Endometrial microvascular endothelial cells (primary cell): Measurements from ENCODE around the gene ARNT2. TPM values are rescaled to one million over a fixed set of nuclear protein-coding genes. Genes with fewer than 3 reads are reported as not detected.

ENCODE experiments used
- in situ Hi-C: cut with HindIII; loops from 2 replicates; pipeline ENCODE4 v1.10.0; 2017; ENCODE audit warnings: low sequenced_read_pairs, low pct_unique_long_range_greater_than_20kb; ENCODE audit errors: inconsistent ontology term
- total RNA-seq: library from RNA; depleted of rRNA; stranded (reverse); fragments of >200 nt; gene quantifications from one replicate; pipeline ENCODE4 v1.2.3, GENCODE V29; 2015; ENCODE audit errors: inconsistent ontology term

Gene ARNT2
- total RNA-seq, 1 donor from 2014 or later, result not detected

DNA sequence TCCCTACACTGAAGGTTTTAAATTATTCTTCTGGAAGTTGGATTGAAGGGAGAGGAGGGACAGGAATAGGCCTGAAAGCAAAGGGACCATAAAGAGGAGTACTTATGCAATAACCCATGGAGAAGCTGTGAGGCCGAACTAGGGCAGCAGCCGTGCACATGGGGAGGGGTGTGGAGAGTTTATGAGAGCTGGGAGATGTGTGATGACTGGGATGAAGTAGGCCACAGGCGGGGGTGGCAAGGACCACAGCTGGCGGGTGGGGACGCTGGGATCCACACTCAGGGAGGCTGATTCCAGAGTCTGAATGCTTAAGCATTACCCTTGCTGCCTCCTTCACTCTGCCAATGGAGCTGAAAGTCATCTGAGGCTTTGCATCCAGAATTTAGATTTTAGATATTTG, 123.8 kb downstream of the ARNT2 start:
- in situ Hi-C loops, result no loop called here

DNA sequence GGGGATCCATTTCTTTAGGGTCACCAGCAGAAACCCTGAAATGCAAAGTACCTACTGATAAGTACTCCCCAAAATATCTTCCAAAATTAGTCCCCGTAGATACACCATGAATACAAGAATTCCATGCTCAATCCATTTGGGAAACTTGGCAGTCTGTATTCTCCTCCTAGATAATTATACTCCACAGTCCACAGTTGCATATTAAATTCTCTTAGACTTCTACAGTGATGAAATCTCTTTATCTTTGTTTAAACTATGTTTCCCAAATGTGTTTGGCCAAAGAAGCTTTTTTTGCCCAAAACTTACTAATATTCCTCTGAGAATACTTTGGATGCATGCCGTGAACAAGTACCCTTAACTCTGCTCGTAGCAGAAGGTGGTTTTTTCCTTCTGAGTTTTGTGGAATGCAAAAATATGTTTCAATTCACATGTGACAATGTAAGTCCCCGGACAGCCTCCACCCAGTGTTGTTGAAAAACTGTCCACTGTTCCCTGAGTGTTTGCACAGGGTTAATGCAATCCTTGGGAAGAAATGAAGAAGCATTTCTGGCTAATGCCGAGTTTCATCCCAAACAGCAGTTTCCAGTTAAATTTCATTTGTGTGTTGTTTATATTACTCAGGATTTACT, 126.7 kb downstream of the ARNT2 start:
- in situ Hi-C loops, result no loop called here

DNA sequence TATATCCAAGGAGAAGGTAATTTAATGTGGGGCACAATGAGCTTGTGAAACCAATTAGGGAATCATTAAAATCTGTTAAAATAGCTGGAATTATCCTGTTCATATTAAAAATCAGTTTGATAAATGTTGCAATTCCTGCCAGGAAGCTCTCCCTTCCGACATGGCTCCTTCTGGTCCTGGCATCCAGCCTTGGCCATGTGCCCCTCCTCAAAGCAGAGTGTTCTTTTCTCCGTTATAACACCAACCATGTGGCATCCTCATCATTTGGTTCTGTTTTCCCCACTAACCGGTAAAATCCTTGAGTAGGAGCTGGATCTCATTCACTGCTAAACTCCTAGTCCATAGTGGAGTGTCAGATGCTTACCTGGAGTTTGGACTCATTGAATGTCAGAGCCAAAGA, 127.2 kb downstream of the ARNT2 start:
- in situ Hi-C loops, result no loop called here

DNA sequence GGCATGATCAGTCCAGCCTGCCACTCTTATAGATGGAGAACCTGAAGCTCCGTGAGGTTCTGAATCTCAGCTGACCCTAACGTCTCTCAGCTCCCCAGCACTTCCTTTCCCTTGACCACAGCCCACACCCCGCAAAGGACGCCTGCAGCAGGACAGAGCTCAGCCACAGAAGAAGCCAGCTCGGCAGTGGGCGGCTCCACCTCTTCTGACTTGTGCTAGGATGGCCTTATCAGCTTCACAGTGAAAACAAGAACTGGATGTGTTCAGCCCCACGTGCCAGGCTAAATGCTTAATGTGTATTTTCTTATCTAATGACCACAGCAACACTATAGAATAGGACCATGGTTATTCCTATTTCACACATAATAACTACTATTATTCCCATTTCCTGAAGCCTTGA, 127.6 kb downstream of the ARNT2 start:
- in situ Hi-C loops, result no loop called here

DNA sequence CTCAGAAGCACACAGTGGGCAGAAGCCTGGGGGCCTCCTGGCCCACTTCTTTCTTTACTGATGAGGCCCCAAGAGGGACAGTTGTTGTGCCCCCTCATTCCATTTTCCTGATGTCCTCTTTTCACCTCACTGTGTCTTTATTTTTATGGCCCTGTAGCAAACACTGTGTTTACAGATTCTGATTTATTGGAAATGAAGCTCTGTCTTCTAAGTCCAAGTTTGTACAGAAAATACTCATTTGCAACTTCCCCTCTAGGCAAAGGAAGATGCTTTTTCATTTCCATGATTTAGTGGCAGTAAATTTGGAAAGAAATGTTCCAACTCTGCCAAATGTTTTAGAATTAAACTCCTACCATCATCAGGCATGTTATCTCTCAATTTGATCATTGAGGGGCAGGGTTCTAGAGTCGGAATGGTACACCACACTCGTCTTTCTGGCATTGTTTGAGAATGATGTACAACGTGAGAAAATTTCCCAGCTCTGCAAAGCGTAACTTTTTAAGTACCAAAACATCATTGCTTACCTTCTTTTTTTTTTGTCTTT, 129.7 kb downstream of the ARNT2 start:
- in situ Hi-C loops, result no loop called here

DNA sequence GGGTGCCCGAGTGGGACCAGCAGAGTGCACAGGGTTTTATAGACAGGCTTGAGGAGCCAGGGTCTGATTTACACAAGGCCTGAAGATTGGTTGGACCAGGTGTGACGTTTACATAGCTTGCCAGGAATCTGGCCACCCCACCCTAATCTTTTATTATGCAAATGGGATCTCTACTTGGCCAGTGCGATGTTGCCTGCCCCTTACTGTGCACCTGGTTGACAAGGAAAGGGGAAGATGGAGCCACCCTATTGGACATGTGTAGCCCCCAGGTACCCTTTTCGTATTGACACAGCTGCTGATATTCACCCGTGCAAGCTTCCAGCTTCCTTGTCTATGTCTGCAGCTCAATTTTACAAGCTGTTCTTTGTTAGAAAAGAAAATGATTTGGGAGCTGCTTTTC, 132.0 kb downstream of the ARNT2 start:
- in situ Hi-C loops, result no loop called here

DNA sequence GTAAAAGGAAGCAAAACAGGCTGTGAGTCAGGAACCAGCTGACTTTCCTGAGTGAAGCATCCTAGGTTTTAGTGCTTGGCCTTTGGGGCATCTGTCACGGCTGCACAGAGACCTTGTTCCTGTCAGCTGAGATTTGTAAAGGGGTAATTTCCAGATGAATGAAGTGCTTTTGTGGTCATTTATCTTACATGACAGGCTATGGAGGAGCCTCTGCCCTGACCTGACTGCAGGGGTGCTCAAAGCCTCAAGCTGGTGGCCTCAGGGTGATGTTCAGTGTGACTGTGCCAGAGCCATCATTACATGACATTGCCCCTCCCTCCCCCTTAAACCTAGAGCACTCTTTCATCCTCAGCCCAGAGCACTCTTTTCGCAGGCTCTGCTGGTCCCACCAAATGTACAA, 132.5 kb downstream of the ARNT2 start:
- in situ Hi-C loops, result no loop called here

DNA sequence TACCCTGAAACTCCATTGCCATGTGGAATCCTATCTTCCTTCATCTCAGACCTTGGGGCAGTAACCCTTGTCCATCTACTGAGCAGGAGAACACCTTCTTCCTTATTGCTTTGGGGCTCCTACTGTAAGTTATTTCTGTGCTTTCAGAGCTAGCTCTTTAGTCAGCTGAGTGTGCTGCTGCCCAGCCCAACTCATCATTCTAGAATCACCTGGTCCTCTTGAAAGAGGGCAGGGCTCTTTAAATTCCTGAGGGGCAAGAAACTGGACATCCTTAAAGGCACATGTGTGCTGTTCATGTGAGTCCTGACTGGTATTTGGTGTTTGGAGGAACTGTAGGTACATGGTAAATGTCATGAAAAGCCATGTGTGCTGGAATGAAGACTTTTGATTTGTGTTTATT, 140.9 kb downstream of the ARNT2 start:
- in situ Hi-C loops, result no loop called here

DNA sequence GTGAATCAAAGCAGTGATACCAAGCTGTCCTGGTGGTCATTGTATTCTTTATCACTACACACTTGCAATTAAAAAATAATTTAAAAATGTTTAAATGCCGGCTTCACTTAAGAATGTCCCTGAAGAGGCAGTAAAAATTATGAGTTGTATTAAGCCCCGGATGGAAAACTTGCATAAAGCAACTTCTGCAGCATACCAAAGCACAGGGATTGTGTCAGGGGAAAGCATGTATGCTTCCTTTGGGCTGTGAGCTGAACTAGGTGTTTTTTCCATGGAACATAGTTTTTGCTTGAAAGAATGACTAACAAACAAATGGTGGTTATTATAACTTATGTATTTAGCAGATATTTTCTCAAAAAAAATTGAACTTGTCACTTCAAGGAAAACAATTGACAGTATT, 143.1 kb downstream of the ARNT2 start:
- in situ Hi-C loops, result no loop called here

DNA sequence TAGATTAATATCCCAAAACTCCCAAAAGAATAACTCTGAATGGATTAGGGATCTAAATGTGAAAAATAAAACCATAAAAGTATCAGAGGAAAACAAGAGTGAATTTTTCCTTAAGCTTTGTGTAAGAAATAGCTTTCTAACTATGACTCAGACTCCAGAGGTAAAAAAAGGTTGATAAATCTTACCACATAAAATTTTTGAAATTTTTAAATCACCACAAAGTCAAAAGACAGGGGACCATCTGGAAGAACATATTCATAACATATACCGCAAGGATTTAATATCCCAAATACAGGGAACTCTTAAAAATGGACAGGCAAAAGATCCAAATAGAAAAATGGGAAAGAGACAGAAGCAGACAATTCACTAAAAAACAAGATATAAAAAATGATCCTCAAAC, 145.0 kb downstream of the ARNT2 start:
- in situ Hi-C loops, result no loop called here

DNA sequence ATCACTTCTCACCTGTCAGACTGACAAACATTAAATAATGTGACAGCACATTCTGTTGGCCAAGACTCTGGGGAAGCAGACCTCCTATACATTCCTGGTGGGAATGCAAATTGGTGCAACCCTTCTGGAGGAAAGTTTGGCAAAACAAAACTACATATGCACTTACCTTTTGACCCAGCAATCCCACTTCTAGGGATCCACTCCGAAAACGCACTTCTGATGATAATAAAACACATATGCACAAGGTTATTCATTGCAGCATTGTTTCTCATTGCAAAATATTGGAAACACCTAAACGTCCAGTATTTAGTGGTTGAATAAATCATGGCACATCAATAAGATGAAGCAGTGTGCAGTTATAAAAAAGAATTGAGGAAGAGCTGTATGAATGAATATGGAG, 145.5 kb downstream of the ARNT2 start:
- in situ Hi-C loops, result no loop called here

DNA sequence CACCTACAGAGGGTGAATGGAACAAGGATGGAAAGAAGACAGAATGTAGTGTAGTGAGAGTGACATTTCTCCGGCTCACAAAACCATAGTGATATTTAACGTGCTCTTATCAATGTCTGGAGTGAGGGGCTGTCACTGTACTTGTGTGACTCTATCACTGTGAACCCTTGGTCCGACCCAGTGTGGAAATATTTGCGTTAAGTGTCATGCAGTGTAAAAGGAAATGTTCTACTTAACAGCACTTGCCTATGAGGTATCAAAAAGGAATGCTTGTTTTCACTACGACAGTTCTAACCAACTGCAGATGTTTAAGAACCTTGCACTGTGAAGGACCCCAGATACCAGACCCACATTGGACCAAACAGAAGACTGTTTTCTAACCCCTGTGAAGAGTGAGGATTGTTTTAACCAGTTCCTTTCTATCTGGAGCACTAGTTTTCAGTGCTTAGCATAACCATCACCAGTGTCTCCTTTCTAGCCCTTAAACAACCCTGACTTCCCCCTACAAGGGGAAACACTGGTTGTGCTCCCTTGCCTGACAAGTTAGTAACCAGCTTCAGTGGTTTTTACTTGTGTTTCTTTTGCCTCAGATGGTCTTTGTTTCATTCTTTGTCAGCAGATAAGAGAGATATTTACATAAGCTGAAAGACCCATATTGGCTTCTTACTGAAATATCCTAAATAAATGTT, 146.2 kb downstream of the ARNT2 start:
- in situ Hi-C loops, result no loop called here

DNA sequence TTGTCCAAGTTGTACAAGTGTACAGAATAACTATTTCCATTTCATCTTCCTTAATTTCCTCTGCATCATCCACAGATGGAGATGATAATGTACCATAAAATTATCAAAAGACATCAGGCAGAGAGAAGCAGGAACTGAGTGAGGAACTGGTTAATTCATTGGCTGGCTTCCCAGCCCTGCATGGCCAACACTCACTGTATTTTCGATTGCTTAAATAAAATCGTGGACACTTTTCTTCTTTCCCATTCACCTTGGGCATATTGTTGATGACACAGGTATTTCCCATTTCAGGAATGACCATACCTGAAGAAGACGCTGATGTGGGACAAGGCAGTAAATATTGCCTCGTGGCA, 146.7 kb downstream of the ARNT2 start:
- in situ Hi-C loops, result no loop called here

DNA sequence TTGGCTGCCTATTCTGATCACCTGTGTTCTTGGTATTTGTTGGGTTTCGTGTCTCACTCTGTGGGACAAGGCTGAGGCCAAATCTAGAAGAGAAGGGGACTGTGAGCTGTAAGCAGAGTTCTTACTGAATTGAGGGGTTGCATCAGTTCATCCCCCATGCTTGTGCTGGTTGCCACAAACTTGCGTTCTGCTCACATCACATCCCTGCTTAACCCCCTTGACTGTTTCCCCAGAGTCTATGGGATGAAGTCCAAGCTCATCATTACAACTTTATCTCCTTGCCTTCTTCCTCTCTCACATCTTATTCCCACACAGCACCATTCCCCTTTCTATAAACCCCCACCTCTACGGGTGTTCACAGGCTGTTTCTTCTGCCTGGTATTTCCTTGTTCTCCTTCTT, 147.2 kb downstream of the ARNT2 start:
- in situ Hi-C loops, result no loop called here

DNA sequence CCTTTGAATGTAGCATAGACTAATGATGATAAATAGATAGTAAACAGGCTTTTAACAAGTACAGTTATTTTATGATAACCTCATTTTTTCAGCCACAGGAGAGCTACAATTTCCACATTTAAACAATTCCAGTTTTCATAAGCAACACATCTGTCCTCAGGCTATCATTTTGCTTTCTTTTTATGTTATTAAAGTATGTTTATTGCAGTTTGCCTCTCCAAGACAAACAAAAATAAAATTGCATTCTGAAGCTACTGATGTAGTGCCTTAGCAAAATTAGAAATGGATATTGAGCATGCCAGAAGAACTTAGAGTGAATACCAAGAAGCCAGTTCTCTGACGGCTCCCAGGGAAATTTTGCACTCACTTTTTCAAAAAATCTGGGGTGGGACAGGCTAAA, 150.4 kb downstream of the ARNT2 start:
- in situ Hi-C loops, result no loop called here

DNA sequence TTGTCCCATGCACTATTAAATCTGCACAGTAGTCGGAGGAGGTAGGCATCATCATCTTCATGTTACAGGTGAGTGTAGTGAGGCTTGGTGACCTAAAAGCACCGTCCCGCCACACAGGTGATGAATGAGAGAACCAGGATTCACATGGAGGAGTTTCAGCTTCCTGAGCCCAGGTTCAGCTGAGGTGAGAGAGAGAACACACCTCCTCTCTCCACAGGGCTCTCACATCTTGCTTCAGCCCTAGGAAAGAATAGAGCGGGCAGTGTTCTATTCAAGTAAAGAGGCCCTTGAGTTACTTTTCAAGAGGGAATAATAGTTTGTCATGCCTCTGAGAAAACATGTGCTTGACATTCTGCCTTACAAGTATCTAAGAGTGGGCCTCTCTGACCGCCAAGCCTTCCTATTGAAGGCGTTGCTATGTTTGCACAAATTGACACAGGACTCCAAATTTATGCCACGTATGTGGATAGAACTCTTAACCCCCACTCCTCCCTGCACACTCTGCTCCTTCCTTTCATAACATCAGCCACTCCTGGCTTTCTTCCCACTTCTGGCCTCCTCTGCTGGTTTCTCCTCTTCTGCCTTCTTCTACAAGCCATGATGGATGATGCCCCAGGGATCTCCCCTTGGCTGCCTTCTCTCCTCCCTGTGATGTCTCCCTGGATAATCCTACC, 152.6 kb downstream of the ARNT2 start:
- in situ Hi-C loops, result no loop called here

DNA sequence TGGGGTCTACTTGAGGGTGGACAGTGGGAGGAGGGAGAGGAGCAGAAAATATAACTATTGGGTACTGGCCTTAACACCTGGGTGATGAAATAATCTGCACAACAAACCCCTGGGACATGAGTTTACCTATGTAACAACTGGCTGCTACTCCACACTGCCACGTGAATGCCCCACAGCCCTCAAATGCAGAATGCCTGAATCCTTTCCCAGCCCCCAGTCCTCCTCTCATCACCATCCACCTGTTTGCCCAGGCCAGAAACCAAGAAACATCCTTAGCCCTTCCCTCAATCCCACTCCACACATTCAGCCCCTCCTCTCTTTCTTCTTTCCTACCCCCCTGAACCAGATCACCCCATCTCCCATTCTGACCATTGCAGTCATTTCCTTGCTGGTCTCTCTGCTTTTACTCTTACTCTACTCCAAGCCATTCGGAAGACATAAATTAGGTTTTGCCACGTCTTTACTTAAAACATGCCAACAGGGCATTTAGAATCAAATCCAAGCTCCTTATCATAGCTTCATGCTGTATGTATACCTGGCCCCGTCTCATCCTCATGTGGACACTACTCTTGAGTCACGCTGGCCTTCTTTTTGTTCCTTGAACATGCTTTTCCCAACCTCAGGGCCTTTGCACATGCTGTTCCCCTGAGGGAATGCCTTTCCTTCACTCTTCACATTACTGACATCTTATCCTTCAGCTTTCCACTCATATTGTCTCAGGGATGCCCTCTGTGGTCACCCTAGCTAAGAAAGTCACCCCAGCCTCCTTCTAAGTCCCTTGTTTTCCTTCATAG, 153.5 kb downstream of the ARNT2 start:
- in situ Hi-C loops, result no loop called here

DNA sequence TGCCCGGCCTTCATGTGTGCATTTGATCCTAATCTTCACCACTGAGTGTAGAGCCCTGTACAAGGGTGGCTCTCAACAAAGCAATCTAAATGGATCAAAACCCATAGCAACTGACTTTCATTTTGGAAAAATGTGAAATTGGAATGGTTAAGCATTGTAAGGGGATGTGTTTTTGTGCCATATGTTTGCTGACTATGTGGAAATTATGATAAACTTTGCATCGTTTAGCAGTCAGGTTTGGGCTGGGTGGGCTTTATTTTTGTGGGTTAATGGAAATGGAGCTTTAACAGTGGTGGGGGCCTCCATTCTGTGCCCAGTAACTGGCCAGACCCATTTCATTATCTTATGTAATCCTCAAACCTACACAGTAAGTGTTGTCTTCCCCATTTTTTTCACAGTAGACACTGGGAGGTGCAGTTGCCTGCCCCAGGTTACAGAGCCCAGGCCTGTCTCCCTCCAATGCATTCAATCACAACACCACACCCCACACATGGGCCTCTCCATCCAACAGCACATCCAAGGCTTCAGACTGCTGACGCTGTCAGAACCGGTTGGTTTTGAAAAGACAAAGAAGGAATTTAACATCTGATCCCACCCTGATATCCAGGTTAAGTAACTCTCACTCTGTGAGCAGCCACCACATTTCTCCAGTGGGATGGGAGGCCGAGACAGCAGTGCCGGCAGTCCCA, 154.6 kb downstream of the ARNT2 start:
- in situ Hi-C loops, result no loop called here

DNA sequence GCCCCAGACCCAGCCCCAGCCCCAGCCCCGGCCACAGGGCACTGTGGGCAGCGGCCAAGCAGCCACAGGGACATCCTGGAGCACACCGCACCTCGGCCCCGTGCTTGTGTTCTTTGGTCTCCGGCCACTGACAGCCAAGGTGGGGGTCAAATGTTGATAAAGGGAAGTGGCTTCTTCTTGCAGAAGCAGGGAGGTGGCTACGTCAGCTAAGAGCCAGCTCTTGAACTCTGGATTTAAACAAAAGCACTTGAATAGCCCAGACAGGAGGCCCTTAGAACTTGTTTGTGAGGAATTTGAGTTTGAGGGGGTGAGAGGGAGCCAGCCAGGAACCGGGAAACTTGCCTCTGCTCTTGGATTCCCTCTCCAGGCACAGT, 155.1 kb downstream of the ARNT2 start:
- in situ Hi-C loops, result no loop called here
